Fibroblast of skin of left biceps (primary cell): ENCODE data around the gene LGR4.
"Not testable (repeated sequence)": the region's sequence is repeated elsewhere in the genome, so short reads cannot be mapped to it uniquely, and the experiment has no call there.

Experiments used
- DNase-seq, 2 experiments: peaks; one replicate each; pipeline ENCODE4 v3.0.0-alpha.2; 2013; ENCODE audit warnings: low read depth in 2 of 2

The LGR4 gene

DNA sequence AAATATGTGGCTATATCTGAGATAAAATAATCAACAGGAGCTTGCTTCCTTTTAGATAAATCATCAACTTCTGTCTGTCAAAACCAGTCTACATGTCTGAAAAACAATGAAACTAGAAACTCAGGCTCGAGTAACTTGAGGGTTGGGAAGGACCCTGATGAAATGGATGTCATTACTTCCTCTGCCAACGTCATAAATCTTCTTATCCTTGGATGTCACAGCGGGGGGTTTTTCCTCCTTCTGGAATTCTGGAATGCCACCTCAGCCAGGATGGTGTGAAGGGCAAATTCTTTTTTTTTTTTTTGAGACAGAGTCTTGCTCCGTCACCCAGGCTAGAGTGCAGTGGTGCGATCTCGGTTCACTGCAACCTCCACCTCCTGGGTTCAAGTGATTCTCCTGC, 13.4 kb downstream of the LGR4 start:
- no peak for DNase-seq

DNA sequence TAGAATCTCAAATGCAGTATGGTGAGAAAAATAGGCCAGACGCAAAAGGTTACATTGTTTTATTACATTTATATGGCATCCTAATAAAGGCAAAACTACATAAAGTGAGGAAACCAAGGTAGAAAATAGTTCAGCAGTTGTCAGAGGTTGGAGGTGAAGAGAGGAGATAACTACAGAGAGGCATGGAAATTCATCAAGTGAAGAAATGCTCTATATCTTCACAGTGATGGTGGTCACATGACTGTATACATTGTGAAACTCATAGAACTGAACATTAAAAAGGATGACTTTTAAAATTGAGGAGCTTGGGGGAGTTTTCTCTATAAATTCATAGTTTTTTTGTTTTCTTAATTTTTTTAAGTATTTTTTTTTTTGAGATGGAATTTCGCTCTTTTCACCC, 14.4 kb downstream of the LGR4 start:
- DNase-seq, result no peak

DNA sequence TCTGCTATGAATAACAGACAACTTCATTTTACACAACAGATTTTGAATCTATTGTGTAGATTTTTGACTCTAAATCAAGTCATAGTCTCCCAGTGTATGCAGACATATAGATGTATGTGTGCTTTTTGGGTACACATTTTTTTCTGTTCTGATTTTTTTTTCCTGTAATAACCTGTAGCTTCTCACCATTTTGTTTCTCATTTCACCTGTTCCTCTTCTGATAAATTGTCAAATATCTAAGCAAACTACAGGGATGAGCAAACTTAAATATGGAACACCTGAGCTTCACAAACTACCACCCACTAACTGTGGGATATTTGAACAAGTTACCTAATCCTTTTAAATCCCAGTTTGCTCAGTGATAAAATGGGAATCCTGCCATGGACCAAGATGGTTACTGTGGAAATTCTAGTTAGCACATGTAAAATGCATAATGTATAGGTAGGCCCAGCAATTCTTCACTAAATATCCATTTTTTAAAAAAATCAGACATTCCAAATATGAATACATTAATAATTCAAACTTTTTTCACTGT, 15.7 kb downstream of the LGR4 start:
- no peak for DNase-seq

DNA sequence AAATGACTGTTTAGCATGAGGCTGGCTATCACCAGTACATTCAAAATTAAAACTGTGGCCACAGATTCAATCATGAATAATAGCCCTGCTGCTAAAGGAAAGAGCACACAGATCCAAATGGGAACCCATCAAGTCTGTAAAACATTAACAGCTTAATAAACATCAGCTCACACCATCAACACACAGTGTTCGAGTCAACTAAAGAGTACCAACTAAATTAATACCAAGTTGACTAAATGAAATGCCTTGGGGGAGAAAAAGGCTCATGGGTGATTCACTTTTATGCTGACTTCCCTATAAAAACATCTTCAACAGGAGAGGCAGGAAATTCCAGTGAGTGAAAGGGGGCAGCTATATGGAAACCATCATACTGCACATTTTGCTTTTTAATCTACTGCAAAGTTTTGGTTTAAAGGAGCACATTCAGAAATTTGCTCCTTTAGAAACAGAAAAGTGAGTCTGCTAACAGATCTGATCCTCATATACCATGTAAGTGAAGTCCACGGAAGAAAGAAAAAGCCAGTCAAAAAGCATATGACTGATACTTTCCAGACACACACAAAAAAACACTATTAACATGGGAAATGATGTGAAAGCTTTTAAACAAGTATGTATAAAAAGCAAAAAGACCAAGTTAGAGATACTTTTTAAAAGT, 16.3 kb downstream of the LGR4 start:
- DNase-seq, result peak; percentile 30 to 39

DNA sequence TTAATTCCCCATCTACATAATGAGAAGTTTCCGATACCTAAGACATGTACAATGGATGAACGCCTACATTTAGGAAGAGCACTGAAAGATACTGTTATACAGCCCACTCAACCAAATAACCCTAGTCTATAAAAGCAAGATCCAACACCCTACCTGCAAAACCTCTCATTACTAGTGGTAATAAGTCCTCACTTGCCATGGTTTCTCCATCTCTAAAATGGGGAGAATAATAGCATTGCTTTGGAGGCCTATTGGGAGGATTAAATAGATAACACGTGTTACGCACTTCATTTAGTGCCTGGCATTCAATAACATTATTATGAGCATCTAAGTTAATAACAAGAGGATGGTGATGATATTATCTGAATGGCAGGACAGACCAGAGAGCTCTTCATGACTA, 16.9 kb downstream of the LGR4 start:
- no peak for DNase-seq

DNA sequence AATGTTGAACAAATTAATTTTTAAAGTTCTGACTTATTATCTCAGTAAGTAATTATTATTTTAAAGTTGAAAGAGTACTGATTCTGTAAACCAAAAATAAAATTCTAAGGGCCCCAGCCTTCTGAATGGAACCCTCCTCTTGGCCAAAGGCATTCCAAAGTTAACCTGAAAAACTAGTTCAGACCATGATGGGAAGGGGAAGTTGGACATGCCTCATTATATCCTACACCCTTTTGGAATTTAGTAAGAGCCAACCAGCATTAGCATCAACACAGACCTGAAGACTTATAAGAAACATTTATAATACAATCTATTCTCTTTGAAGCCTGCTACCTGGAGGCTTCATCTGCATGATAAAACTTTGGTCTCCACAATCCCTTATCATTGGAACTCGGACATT, 18.9 kb downstream of the LGR4 start:
- DNase-seq, result no peak

DNA sequence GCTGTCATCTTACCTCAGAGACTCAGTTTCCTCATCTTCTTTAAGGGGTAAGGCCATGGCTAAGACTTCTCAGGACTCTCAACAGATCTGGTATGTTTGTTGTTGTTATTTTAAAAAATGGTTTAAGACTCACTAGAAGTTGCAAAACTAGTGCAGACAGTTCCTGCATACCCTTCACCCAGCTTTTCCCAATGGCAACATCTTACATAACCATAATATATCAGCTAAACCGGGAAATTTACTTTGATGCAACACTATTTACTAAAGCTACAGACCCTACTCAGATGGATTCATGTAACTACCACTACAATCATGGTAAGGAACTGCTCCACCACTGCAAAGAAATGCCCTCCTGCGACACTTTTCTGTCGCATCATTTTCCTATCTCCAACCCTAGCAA, 20.4 kb downstream of the LGR4 start:
- no peak for DNase-seq

DNA sequence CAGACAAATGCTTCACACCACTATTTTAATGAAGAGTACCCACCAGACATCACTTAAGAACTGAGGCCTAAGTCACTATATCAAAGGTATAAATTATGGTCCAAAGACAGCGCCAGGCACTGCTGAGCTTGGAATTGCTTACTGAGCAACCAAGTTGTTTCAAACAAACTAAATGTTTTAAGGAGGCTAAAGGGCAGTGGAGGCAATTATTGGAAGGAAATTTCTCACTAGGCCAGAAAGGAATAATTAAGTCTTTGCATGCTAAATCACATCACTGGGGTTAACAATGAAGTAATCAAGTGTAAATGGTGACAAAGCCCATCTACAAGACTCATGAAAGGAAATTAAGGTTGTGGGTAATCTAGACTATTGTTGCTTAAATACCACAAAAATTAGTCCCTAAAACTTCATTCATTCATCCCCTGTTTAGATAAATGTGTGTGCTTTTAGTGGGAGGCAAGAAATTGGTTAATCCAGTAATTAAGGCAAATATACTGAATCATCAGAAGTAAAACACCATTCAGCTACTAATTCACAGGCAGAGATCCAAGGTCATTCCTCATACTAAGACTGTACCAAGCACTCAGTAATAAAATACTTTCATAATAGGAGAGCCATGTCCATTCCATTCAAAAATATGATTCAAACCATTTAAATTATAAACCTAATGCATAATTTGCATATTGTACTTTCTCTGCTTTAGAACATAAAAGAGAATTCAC, 21.2 kb downstream of the LGR4 start:
- no peak for DNase-seq

DNA sequence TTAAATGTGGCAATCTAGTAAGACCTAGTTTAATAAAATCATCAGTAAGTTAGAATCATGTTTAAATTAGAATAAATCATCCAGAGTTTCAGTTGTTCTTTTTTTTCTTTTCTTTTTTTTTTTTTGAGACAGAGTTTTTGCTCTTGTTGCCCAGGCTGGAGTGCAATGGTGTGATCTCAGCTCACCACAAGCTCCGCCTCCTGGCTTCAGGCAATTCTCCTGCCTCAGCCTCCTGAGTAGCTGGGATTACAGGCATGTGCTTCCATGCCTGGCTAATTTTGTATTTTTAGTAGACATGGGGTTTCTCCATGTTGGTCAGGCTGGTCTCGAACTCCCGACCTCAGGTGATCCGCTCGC, 24.4 kb downstream of the LGR4 start:
- DNase-seq, result not testable (repeated sequence)

DNA sequence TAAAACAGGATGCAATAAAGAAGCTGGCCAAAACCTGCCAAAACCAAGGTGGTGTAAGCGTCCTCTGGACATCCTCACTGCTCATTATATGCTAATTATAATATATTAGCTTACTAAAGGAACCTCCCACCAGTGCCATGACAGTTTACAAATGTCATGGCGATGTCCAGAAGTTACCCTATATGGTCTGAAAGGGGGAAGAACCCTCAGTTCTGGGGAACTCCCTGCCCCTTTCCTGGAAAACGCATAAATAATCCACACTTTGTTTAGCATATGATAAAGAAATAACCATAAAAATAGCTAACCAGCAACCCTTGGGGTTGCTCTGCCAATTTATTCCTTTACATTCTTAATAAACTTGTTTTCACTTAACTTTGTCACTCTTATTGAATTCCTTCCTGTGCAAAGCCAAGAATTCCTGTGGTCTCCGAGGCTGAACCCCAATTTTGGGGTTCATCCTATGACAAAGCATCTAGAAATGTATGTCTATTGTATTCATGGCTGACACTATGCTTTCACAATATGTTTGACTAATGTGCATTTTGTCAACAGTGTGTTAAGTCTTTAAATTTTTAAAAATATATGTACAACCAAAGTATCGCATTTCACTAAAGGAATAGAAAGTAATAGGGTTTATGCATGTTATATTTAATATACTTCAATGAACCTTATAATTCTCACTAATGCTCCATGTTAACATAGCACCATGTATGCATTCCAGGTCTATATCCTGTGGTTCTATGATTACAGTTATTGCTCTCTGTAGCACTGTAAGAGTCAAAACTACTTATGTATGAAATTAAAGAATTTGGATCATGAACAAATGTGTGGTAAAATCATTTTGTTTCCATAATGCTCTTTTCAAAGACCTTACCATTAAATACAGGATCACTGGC, 25.1 kb downstream of the LGR4 start:
- DNase-seq, result peak; percentile 83 to 85

DNA sequence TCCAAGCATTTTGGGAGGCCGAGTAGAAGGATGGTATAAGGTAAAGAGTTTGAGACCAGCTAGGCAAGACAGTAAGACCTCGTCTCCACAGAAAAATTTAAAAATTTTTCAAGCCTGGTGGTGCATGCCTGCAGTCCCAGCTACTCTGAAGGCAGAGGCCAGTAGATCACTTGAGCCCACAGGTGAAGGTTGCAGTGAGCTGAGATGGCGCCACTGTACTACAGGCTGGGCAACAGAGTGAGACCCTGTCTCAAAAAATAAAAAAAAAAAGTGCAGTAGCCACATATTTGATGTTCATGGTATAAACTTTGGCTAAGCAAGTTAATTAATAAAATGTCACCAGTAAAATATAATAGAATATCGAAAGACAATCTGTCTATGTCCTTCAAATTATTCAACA, 27.0 kb downstream of the LGR4 start:
- no peak for DNase-seq

DNA sequence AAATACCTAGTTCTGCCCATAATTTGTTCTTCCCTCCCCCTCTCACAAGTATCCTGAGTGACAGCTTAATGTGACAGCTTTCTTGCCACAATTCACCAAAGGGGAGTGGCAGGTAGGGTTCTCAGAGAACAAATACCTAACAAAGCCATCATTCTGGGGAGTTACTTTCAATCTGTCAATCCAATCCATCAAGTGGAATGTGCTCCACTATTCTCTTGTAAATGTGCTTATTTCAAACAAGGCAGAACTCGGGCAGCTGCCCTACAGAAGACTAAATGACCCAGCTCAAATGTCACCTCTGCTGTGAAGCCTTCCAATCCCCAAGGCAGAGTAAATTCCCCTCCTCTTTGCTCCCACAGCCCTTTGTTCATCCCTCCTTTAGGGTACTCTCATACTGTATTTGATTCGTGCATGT, 27.8 kb downstream of the LGR4 start:
- no peak for DNase-seq

DNA sequence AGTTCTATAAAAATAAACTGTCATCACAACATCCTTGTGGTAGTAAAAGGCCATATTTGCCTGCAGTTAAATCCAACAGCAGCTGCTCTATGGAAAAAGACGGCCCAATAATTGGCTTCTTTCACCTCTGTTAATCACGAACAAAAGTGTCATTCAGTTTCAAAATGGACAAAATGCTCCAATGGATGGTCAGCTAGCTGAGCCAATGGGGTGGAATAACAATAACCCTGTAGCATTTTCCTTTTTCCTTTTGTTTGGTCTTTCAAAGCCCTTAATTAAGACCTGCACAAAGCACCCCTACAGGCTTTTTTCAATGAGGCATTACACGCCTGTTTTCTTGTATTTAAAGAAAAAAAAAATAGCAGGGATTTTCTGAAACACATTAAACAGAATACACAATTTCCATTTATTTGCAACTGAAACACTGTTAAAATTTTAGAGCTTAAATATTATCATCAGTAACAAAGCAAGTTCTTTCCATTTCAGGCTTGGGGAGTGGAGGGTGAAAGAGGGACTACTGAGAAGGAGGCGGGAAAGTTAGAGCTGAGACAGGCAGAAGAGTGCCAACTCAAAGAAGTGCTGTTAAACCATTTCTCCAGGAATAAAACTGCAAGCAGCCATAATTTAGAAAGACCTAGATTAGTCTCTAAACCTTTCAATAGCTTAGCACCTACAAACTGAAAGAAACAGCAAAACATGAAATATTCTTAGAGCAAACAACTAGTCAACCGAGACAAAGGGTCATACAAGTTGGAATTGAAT, 28.7 kb downstream of the LGR4 start:
- DNase-seq, result no peak

DNA sequence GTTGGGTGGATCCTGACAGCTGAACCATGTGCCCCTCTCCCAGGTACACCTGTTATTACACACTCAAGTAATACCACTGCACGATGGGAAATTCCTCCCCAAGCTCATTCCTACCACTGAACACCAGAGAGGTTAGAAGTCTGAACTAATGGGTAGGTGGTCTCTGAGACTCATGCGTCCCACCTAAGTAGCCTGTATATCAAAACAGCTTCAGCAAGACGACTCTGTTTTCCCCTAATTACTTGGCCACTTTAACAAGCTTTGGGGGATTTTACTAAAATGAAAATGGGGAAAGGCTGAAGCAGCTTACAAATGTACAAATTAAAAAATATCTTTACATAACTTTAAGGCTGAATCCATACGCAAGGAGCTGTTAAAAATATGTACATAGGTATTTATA, 29.4 kb downstream of the LGR4 start:
- no peak for DNase-seq

DNA sequence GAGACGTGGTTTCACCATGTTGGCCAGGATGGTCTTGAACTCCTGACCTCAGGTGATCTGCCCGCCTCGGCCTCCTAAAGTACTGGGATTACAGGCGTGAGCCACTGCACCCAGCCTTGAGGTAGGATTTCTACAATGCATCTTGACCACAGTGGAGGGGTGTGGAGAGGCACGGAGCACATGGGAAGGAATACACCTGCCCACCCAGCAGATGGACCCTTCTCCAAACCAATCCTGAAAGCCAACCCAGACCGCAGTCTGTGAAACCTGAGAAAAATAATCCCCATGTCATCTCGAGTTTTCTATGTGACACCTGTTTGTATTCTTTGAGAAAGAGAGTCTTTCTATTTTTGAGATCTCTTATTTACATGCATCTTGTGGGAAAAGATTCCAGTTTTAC, 32.5 kb downstream of the LGR4 start:
- no peak for DNase-seq

DNA sequence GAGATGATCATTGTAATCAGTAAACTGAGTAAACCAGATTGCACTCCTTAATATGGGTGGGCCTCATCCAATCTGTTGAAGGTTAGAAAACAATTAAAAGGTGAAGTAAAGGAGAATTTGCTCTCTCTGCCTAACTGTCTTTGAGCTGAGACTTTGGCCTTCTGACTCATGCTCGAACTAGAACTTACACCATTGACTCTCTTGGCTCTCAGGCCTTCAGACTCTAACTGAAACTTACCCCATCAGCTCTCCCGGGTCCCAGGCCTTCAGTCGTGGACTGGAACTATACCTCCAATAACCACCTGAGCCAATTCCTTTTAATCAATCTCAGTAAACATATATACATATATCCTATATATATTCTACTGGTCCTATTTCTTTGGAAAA, 34.0 kb downstream of the LGR4 start:
- DNase-seq, result no peak

DNA sequence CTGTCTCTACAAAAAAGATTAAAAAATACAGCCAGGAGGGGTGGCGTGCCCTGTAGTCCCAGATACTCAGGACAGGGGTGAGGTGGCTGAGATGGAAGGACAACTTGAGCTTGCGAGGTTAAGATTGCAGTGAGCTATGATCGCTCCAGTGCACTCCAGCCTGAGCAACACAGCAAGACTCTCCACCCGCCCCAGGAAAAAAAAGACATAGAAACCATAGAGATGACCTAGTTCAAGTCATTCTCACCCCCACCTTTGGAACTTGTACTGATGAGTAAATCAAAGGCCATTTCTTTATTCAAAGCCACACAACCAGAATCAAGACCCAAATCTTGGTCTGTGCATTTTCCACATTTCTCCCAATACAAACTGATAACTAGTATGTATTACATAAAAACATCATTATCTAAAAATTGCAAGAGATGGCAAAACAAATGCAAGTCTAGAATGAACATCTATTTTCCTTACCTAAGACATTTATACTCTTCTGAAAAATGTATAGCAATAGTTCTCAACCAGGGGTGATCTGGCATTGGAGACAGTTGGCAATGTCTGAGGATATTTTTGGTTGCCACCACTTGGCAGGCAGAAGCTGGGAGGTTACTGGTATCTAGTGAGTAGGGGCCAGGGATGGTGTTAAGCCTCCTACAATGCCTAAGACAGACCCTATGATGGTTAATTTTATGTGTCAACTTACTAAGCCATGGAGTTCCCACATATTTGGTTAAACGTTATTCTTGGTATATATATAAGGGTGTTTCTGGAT, 34.6 kb downstream of the LGR4 start:
- DNase-seq, result no peak

DNA sequence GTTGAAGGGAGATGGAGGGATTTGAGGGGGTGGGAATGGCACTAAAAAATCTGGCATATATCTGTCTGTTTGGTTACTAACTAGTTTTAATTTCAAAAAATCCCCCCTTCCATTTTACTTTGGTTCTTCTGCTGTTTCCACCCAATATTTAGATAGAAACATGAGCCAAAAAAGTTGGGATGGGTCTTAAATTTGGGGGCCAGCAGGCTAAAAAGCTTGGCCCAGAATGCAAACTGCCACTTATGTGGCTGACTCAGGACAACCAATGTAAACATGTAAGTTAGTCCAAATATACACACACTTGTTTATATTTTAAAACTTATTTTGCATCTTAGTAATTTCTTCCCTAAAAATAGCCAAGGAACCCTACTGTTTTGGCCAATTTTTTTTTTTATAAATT, 35.7 kb downstream of the LGR4 start:
- no peak for DNase-seq

DNA sequence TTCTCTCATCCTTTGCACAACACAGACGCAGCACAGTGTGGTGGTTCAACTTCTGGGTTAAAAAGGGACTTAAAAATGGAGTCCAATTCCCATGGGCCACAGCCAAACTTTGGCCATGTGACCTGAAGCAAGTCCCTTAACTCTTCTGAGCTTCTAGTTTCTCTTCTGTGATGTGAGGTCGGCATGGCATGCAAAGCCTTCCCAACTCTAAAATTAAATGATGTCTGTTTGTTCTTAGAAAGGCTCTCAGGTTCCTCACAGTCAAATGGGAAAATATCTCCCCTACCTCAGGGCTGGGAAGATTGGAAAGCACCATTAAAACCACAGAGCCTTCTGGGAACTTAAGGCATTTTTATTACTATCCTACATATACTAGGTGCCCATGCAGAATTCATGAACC, 38.8 kb downstream of the LGR4 start:
- no peak for DNase-seq

DNA sequence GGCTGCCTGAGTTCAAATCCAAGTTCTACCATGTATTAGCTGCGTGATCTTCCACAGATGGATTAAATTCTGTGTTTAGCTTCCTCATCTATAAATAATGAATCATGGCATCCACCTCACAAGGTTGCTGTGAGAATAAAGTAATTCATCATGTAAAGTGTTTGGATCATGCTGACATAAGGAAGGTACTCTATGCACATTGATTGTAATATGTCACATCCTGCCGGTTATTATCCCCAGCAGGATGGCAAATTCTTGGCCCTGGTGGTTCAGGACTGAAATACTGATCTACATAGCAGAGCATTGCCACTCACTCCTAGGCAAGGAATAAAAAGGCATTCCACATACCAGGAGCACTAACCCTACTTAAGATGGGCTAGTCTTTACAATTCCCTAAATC, 40.8 kb downstream of the LGR4 start:
- DNase-seq, result no peak

DNA sequence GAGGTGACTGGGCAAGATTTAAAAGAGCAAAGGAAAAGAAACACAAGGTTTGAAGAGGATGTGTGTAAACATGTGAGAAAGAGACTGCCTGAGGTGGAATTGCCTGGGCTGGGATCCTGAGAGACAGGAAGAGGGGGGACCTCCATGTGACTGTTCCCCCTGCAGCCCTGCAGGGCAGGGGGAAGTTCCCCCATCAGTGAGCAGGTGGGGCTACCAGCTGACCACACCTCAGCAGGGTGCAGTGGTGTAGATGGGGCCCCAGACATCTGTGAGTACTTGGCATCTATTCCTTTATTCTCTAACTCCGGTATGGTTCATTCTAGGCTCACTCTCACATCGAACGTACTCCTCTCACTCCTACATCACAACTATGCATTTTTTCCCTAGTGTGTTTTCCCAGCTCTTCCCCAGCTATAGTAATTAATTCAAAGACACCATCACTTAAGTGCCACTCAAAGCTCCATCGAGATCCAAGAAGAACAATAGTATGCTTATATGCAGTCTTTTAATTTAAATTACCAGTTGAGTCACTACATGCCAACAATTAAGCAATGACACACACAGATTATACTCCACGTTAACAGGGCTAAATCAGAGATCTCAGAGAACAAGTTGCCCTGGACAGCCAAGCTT, 42.7 kb downstream of the LGR4 start:
- DNase-seq, result no peak
